ENCODE results near the gene RUFY1.
"Not testable (repeated sequence)": the region's sequence is repeated elsewhere in the genome, so short reads cannot be mapped to it uniquely, and the experiment has no call there.

RUFY1 gene

DNA sequence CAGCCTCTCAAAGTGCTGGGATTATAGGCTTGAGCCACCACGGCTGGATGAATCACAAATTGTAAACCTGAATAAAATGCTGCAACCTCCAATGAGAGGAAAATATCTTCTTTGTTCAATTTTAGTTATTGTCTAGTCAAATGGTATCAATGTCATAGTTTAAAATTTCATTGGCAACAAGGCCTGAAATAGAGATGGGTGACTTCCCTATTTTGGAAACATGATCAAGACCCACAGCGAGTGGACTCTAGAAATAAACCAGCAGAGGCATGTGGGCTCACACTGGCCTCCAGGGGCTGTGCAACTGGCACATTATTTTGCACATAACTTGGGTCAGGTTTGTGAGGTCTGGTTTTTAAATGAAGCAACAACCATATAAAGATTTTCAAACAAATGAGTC, 102.8 kb downstream of the RUFY1 start:
- H3K9me3 ChIP-seq (ENCODE audit: control insufficient read depth in 1 of 2, low read length in 2 of 2); H3K27me3 ChIP-seq (ENCODE audit: low read depth, low read length); H3K27ac ChIP-seq (ENCODE audit: low read length); H3K4me1 ChIP-seq (ENCODE audit: control insufficient read depth in 1 of 2, insufficient read depth in 2 of 2, low read length in 2 of 2); H3K4me3 ChIP-seq (ENCODE audit: low read depth in 1 of 2, low read length in 2 of 2); H3K36me3 ChIP-seq (ENCODE audit: control insufficient read depth in 1 of 2, insufficient read depth in 2 of 2, low read length in 2 of 2): not testable (repeated sequence)

- H3K27ac ChIP-seq (ENCODE audit: low read length); H3K36me3 ChIP-seq (ENCODE audit: control insufficient read depth in 1 of 2, insufficient read depth in 2 of 2, low read length in 2 of 2); H3K27me3 ChIP-seq (ENCODE audit: low read depth, low read length); H3K9me3 ChIP-seq (ENCODE audit: control insufficient read depth in 1 of 2, low read length in 2 of 2); H3K4me3 ChIP-seq (ENCODE audit: low read depth in 1 of 2, low read length in 2 of 2); H3K4me1 ChIP-seq (ENCODE audit: control insufficient read depth in 1 of 2, insufficient read depth in 2 of 2, low read length in 2 of 2): not testable (repeated sequence)
Measured at GRCh38 chr5:179657302-179658178, 107.2 kb downstream of the RUFY1 start.

- not testable (repeated sequence) for H3K9me3 ChIP-seq (ENCODE audit: control insufficient read depth in 1 of 2, low read length in 2 of 2); H3K27ac ChIP-seq (ENCODE audit: low read length); H3K36me3 ChIP-seq (ENCODE audit: control insufficient read depth in 1 of 2, insufficient read depth in 2 of 2, low read length in 2 of 2)
Measured at GRCh38 chr5:179658179-179658856, 108.0 kb downstream of the RUFY1 start.

More at GRCh38 chr5:179658179-179658856, 108.0 kb downstream of the RUFY1 start:
- not testable (repeated sequence) for H3K27me3 ChIP-seq (ENCODE audit: low read depth, low read length); H3K4me1 ChIP-seq (ENCODE audit: control insufficient read depth in 1 of 2, insufficient read depth in 2 of 2, low read length in 2 of 2)
- H3K4me3 ChIP-seq (ENCODE audit: low read depth in 1 of 2, low read length in 2 of 2), result peak overlapping the region; percentile 72 to 81
